GM21576 (cell line): Measurements from ENCODE around the gene PLB1.
"Not testable (repeated sequence)": the region's sequence is repeated elsewhere in the genome, so short reads cannot be mapped to it uniquely, and the experiment has no call there.

Experiments used
- ATAC-seq: cut with Tn5 transposase; IDR thresholded peaks from one replicate; pipeline ENCODE4 v1.9.1; 2021; ENCODE audit warnings: mild to moderate bottlenecking, moderate library complexity; ENCODE audit not compliant: unreplicated experiment

PLB1 gene

DNA sequence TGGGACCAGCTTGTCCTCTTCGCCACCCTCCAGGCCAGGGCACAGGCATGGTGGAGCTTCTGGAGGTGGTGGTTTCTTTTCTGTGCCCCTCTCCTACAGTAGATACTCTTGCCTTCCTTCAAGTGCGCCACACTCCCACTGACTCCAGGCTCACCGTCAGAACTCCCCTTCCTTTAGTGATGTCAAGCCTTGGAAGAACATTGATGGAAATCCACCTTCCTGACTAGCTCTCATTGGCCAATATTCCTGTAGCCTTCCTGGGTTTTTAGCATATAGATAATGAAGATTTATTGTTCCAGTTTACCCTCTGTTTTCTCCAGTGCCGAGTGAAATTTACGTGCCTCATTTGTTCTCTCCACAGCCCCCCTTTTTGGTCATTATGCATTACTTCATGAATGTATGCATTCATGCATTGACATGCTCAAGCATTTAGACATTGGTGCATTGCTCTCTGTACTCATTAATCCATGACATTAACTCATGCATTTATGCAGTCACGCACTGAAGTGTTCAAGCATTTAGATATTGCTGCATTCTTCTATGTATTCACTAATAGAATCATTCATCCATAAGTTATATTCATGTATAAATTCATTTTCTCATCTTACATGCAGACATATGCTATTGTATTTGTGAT lies 37.3 kb downstream of the PLB1 start:
- ATAC-seq, result no peak

DNA sequence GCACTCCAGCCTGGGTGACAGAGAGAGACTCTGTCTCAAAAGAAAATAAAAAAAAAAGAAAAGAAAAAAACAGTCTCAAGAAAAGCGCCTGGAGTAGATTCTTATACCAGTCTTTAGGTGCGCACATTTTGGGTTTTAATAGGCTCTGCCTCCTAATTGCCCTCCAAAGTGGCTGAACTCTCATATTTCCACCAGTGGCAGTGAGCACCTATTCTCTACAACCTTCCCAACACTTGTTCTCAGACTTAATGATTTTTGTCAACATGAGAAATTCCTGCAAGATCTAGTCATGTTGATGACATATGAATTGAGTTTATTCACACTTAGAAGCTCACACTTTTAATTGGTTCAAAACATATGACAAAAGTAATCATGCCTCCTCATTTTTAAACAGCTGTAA lies 39.0 kb downstream of the PLB1 start:
- no peak for ATAC-seq

DNA sequence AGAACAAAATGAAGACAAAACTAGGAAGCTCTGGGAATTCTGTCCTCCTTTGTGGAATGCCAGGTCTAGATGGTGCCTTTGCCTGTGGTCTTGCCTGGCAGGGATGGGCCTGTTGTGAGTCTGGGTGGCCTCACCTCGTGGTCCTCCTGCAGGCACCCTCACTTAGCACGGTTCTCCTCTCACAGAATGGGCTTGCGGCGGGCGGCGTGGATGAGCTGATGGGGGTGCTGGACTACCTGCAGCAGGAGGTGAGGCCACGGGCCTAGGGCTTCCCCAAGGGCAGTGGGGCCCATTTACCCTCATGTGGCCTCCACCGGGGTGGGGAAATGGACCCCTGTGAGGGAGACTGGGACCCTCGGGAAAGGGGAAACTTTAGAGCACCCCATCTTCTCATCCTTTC lies 42.3 kb downstream of the PLB1 start:
- ATAC-seq, result no peak

DNA sequence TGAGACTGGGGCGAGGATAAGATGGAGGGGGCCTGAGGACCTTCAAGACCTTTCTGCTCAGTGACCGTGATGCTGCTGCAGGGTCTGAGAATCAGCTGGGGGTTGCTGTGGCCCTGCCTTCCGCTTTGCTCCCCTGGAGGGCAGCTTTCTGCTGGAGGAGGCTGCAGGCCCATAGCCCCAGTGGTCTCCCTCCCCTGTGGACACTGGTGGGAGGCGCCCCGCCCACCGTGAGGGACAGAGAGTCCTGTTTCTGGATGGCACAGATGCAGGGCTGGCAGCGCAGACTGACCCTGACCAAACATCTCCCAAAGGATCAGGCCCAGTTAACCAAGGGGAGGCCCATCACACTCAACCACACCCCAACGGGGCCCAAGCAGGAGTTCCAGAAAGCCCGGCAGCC lies 42.8 kb downstream of the PLB1 start:
- no peak for ATAC-seq

DNA sequence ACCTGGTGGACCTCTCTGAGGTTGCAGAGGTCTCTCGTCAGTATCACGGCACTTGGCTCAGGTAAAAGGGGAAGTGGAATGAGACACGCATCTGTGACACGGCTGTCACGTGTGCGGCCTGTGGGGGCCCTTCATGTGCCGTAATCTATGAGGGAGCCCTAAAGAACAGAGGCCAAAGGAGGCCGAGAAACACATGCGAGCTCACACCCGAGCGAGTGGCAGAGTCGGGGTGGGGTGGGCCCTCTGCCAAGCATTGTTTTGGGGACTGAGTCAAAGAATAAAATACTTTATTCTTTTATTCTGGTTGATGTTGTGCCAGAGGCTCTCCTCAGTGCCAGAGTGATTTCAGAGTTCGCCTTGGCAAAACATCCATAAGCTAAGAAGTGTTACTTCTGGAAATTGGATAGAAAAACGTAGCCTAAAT lies 43.3 kb downstream of the PLB1 start:
- no peak for ATAC-seq

DNA sequence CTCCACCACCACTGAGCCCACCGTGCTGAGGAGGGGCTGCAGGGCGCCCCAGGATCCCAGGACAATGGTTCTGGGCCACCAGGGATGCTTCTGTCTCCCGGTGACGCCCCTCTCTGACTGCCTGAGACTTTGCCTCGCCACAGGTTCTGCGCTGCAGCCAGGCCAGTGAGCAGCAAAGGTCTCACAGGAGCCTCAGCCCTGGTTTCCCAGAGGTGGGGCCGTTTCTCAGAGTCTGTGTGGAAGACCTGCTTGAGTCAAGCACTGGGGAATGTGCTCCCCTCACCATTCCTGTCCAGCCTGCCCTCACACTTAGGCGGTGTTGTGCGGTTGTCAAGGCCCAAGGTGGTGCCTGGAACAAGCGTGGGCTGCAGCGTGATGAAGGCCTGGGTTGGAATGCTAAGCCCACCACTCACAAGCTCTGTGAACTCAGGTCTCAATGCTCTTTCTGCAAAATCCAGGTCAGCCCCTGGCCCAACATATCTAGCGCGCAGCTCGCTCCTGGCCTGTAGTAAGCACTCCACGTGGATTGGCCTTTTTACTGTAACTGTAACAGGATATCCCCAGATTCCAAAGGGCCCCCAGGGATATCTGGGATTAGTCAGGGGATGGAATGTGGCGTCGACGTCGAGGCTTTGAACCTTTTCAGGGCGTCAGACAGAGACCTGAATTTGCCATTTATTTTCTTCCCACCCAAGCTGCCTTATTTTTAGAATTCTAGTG lies 47.6 kb downstream of the PLB1 start:
- no peak for ATAC-seq

DNA sequence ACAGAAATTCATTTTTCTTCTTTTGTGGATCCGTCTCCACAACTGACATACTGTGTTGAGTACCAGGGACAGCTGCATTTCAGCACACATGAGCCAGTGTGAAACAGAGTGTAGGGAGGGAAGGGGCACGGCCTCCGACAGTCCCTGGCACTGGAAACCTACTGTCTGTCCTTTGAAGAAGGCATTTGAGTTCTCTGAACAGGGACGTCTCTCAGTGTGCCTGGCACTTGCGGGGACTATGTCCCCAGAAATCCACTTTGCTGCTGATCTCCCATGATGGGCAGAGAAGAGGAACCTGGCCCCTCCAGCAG lies 48.1 kb downstream of the PLB1 start:
- ATAC-seq, result no peak

DNA sequence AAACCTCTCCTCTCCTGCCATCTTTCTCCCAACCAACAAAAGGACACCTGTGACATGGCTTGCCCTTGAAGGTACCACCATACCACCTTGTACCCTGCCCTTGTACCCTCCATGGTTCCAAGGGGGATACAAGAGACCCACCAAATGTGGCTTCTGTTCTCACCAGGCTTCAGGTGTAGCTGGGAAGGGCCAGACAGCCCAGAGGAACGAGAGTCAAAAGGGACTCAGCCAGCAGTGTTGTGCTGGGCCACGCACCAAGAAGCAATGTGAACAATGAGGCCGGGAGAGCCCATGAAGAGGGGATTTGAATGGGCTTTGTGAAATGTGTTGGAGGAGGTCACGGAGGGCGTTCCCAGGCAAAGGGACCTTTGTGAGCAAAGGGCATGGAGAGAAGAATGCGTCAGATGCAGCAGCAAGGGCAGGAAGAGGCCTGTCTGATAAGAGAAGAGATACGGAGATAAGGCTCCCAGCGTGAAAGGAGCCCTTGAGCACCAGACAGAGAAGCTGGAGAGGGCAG lies 48.6 kb downstream of the PLB1 start:
- no peak for ATAC-seq

DNA sequence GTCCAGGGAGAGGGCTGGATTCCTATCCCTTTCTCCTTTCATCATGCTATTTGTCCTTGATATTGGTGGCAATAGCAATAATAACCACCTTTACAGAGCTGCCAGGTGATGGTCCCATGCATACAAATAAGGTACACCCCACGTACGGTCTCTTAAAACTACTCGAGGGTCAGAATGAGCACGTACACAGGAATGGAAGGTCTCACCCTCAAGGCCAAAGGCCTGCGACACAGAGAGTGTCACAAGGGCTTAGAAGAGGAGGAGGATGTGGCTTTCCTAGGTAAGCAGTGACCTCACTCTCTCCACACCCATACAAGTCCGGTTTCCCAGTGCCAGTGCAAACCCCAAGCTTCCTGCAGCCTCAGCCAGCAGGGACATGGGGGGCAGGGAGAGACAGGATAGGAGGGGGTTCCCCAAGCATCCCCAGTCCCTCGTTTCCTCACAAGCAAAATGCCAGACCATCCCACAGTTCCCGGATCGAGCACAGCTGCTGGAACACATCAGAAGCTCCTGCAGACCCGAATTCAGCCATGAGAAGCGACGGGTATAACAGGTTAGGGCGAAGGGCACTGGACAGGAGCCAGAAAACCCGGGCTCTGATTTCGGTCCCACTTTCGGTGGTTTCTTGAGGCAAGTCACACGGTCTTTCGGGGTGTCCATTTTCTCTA lies 49.2 kb downstream of the PLB1 start:
- no peak for ATAC-seq

DNA sequence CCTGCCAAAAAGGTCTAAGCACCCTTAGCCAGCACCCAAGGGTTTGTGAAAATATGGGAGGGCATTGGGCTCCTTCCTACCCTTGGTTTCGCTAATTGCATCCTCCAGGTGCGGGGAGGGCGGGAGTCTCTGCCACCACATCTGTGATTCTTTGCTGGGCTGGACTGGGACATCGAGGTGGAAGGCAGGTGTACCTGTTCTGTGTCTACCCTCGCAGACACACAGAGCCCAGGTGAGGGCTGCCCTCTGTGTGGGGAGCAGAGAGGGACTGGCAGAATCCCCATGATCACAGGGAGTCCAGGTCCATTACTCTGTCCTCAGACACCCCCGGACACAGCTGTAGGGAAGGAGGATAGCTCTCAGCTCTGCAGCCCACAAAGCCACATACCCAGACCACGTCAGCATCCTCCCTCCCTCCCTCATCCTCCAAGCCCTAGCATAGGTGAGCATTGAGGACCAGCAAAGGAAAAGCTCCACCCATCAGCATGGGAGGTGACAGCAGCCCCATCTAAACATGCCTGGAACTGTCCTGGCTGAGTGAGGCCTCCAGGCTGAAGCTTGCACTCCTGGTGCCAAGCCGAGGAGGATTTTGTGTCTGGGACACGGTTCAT lies 49.8 kb downstream of the PLB1 start:
- ATAC-seq, result no peak

DNA sequence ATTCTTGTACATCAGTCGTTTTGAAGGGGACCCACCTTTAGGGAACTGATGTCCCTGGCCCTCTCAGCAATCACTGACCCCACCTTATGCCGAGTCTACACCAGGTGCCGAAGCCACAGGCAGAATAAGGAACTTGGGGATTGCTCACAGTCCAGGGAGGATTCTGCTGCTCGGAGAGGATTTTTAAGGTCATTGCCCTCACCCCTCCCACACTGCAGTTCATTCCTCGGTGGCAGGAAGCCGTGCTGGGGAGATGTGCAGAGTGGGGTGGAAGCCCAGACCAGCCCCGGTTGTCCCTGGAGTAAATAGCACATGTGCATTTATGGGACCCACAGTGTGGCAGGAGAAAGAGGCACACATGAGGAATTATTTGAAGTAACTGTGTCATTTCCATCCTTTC lies 50.4 kb downstream of the PLB1 start:
- ATAC-seq, result no peak

DNA sequence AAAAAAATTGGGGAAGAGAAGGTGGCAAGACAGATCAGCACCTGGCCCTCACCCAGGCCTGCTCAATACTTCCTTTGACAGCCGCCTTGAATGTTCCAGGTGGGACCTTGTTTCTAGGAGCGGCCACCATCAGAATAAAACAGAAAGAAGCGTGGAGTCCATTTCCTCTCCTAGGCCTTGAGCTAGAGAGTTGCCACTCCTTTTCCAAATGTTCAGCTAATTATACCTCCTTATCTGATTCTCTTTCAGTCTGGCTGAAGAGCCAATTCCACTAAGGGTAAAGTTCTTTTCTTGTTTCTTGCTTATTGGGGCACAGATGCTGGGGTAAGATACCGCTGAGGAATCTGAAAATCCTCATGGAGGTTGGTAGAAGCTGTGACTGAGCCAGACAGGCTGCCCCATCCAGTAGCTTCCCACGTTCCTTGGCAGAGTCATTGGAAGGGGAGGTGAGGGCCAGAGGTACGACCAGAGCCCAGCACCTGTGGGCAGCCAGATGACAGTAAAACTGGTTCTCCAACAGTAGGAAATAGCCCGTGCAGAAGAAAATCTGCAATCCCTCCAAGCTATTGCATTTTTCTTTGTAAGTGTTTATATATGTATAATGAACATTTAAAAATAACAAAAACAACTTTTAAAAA lies 51.5 kb downstream of the PLB1 start:
- no peak for ATAC-seq

DNA sequence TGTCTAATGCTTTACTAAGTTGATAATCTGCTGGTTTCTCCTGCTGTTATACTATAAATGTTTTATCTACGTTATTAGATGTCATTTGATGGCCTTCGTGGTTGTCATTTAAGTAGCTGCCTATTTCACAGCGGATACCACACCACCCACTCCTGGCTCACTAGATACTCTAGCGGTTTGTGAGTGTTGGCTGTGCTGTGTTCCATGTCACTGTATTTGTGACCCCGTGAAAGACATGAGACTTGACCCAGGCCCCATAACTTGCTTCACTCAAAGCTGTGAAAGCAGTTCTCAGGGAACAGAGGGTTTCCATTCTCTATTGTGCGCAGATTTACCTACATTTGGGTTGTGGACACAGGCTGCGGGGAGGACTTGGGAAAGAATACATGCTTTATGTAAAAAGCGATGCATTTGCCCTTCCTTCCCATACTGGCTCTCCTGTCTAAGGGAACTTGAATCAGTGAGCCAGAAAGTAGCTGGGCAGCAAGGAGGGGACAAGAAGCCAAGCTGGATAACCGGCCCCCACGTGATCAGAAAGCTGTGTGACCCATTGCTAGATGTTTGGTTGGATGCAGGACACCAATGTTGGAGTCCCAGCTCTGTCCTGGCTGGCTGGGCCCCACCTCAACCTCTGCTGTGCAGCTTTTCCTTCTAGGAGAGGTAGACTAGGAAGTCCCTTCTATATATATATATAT lies 52.2 kb downstream of the PLB1 start:
- no peak for ATAC-seq

DNA sequence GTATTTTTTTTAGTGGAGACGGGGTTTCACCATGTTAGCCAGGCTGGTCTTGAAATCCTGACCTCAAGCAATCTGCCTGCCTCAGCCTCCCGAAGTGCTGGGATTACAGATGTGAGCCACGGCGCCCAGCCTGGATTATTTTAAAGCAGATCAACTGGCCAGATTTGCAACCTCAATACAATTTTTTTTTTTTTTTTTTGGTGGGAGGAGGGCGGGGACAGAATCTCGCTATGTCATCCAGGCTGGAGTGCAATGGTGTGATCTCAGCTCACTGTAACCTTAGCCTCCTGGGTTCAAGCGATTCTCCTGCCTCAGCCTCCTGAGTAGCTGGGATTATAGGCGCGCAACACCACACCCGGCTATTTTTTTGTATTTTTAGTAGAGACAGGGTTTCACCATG lies 54.5 kb downstream of the PLB1 start:
- not testable (repeated sequence) for ATAC-seq

DNA sequence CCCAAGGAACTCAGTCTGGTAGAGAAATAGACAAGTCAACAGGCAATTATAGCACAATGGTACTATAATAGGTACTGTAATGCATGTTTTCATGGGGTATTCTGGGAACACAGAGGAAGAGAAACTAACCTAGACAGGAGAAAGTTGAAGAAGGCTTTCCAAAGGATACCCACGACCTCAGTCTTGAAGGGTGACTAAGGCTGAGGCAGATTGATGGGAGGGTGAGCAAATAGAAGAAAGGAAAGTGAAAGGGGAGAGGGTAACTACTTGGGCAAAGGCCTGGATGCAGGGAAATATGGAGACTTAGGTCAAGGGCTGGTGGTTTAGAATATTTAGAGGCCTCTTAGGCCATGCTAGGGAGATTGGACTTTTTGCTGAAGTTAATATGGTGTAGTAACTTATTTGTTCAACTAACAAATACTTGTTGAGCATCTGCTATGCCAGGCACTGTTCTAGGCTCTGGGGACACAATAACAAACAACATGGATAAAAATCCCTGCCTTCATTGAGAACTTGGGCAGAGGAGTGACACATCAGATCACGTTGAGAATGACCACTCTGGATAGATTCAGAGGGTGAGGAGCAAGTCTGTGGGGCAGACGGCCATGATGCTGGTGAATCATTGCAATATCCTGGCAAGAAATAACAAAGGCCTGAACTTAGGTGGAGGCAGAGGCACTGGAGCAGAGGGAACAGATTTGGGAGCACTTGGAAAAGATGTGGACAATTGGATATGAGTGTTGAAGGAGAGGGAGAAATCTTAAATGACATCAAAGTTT lies 56.4 kb downstream of the PLB1 start:
- no peak for ATAC-seq

DNA sequence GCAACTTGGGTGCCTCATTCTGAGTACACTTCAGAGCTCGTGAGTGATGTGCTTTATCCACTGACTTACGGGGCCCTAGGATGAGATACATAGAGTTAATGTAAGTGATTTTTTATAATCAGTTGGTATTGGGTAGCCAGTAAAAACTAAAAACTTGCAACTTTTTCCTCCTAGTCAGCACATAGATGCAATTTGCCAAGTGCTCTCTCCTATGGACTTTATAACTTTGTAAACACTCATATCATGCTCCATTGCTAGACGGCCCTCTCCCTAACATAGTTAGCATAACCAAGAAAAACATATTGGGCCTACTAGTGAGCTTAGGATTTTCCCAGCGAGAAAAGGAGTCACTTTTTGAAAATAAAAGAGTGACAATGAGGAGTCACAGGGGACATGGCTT lies 60.4 kb downstream of the PLB1 start:
- ATAC-seq, result no peak

DNA sequence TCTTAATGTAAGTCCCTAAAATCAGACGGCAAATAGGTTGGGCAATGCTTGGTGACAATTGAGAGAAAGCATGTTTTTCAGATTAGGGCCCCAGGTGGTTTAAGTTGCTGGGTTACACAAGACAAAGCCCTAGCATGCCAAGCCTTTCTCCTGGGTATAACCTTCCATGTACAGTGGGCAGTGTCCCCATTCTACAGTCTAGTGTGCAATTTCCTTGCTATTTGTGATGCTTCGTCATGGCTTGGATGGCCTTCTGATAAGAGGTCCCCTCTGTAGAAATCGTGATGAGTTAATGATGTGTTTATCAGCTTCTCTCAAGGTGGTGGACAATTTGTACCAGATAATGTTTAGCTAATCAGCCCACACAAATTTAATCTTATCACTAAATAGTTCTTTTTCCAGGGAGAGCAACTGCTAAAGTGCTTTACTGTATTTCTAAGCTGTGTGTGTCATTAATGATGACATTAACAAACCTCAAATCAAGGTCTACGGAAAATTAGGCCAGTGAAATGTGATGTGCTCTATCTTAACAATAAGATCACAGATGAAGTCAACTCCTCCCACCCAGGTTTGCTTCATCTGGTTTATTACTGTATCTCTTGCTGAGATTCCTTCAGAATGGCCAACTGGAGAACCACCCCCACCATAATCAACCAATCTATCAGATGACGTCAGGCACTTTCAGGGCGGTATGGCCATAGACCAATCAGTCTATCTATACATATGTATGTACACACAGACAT lies 61.7 kb downstream of the PLB1 start:
- ATAC-seq, result no peak

DNA sequence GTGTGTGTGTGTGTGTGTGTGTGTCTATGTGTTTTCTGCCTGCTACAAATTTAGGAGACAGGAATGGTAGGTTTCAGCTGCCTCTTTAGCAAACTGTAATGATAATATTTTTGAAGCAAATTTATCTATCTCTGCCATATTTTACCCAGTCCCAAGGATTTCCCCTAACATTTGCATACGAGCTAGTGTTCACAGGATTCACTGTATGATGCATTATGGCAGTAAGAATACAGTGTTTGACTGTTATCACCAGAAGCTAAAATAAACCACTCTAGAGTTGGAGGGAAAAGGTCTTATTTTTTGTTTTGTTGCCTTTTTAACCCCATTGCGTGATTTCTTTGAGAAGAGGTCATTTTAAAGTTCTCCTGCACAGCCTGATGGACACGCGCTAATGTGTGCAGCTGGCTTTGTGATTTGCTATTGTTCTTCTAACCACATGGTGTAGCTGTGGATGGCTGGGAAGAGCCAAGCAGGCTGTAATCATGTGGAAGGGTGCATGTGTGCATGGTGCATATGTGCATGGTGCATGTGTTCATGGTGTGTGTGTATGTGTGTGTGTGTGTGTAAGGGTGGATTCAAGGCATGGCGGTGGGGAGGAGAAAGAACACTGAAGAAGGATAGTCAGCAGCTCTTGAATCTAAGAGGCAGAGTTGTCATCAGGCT lies 62.4 kb downstream of the PLB1 start:
- no peak for ATAC-seq

DNA sequence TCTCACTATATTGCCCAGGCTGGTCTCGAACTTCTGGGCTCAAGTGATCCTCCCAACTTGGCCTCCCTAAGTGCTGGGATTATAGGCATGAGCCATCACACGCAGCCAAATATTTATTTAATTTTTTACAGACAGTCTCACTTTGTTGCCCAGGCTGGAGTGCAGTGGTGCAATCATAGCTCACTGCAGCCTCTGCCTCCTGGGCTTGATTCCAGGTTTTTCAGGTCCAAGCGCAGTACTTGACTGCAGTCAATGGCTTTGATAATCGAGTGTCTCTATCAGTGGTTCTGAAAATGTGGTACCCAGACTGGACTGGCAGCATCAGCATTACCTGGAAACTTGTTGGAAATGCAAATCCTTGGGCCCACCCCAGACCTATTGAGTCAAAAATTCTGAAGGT lies 63.1 kb downstream of the PLB1 start:
- ATAC-seq, result no peak
